Measurements from ENCODE around the gene FAM13B. TPM values are rescaled to one million over a fixed set of nuclear protein-coding genes. Genes with fewer than 3 reads are reported as not detected.

The FAM13B gene
- total and polyA plus RNA-seq, 9 of the 15 experiments (the other 6 are each of a cell fraction or from before 2014, with no cell fraction given): 2.3 to 21.6 (median 14.1) TPM

DNA sequence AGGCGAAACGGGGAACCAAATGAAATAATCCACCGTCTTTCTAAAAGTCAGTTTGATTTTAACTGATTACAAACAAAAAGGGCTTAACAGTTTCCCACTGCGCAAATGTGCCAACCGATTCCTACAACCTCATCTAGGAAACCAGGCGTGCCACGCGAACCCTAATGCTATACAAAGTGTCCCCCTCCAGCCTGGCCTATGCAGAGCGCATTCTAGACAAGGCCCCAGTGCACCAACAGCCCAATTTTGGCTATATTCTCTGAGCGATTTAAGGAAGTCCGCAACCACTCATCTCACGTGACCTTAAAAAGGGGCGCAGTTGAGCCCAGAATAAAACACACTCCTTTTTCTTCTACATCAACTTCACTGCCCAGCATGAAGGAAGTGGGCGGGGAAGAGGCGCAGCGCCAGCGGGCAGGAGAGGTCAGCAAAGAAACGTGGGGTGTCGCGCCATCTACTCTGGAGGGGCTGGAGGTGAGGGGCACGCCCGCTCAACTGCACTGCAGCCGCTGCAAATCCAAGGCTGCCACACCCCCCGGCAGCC lies 779 bp downstream of the FAM13B start (continued):
- no peak for TF ChIP-seq SRSF3 (IDR thresholded peaks at IDR 0.05; ENCODE audit: insufficient read depth, low read length)
- TF ChIP-seq RAD51 (IDR thresholded peaks at IDR 0.05; ENCODE audit: borderline replicate concordance, low read depth): peak; percentile 82
- peak; percentile 84 for TF ChIP-seq SPI1 (IDR thresholded peaks at IDR 0.05; ENCODE audit: borderline replicate concordance, low read depth, low read length)
- TF ChIP-seq, protein P1, sequence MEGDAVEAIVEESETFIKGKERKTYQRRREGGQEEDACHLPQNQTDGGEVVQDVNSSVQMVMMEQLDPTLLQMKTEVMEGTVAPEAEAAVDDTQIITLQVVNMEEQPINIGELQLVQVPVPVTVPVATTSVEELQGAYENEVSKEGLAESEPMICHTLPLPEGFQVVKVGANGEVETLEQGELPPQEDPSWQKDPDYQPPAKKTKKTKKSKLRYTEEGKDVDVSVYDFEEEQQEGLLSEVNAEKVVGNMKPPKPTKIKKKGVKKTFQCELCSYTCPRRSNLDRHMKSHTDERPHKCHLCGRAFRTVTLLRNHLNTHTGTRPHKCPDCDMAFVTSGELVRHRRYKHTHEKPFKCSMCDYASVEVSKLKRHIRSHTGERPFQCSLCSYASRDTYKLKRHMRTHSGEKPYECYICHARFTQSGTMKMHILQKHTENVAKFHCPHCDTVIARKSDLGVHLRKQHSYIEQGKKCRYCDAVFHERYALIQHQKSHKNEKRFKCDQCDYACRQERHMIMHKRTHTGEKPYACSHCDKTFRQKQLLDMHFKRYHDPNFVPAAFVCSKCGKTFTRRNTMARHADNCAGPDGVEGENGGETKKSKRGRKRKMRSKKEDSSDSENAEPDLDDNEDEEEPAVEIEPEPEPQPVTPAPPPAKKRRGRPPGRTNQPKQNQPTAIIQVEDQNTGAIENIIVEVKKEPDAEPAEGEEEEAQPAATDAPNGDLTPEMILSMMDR (IDR thresholded peaks at IDR 0.05 in 2 of 3, conservative IDR thresholded peaks at IDR 0.05 in 1 of 3; ENCODE audit: insufficient read depth in 2 of 3, low read depth in 1 of 3, low read length in 3 of 3): 0 out of 6 replicates have a peak, but pooled peaks of 1 of the 3 experiments have one; percentile 15
- TF ChIP-seq, protein P2, sequence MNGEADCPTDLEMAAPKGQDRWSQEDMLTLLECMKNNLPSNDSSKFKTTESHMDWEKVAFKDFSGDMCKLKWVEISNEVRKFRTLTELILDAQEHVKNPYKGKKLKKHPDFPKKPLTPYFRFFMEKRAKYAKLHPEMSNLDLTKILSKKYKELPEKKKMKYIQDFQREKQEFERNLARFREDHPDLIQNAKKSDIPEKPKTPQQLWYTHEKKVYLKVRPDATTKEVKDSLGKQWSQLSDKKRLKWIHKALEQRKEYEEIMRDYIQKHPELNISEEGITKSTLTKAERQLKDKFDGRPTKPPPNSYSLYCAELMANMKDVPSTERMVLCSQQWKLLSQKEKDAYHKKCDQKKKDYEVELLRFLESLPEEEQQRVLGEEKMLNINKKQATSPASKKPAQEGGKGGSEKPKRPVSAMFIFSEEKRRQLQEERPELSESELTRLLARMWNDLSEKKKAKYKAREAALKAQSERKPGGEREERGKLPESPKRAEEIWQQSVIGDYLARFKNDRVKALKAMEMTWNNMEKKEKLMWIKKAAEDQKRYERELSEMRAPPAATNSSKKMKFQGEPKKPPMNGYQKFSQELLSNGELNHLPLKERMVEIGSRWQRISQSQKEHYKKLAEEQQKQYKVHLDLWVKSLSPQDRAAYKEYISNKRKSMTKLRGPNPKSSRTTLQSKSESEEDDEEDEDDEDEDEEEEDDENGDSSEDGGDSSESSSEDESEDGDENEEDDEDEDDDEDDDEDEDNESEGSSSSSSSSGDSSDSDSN (IDR thresholded peaks at IDR 0.05; ENCODE audit: borderline replicate concordance in 1 of 2, low read depth in 2 of 2, low read length in 2 of 2): 0 out of 4 replicates have a peak, but pooled peaks of 1 of the 2 experiments have one; percentile 19
- no peak for TF ChIP-seq STAG1 (CRISPR knock-in tag; IDR thresholded peaks at IDR 0.05; ENCODE audit: borderline replicate concordance)
- TF ChIP-seq, protein P3, sequence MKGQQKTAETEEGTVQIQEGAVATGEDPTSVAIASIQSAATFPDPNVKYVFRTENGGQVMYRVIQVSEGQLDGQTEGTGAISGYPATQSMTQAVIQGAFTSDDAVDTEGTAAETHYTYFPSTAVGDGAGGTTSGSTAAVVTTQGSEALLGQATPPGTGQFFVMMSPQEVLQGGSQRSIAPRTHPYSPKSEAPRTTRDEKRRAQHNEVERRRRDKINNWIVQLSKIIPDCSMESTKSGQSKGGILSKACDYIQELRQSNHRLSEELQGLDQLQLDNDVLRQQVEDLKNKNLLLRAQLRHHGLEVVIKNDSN (CRISPR knock-in tag; IDR thresholded peaks at IDR 0.05): peak; percentile 82
- peak; percentile 13; the same call in 1 of the 2 replicates for TF ChIP-seq LCOR (CRISPR knock-in tag; IDR thresholded peaks at IDR 0.05)
- TF ChIP-seq ZSCAN29 (IDR thresholded peaks at IDR 0.05): no peak
- TF ChIP-seq, protein P4, sequence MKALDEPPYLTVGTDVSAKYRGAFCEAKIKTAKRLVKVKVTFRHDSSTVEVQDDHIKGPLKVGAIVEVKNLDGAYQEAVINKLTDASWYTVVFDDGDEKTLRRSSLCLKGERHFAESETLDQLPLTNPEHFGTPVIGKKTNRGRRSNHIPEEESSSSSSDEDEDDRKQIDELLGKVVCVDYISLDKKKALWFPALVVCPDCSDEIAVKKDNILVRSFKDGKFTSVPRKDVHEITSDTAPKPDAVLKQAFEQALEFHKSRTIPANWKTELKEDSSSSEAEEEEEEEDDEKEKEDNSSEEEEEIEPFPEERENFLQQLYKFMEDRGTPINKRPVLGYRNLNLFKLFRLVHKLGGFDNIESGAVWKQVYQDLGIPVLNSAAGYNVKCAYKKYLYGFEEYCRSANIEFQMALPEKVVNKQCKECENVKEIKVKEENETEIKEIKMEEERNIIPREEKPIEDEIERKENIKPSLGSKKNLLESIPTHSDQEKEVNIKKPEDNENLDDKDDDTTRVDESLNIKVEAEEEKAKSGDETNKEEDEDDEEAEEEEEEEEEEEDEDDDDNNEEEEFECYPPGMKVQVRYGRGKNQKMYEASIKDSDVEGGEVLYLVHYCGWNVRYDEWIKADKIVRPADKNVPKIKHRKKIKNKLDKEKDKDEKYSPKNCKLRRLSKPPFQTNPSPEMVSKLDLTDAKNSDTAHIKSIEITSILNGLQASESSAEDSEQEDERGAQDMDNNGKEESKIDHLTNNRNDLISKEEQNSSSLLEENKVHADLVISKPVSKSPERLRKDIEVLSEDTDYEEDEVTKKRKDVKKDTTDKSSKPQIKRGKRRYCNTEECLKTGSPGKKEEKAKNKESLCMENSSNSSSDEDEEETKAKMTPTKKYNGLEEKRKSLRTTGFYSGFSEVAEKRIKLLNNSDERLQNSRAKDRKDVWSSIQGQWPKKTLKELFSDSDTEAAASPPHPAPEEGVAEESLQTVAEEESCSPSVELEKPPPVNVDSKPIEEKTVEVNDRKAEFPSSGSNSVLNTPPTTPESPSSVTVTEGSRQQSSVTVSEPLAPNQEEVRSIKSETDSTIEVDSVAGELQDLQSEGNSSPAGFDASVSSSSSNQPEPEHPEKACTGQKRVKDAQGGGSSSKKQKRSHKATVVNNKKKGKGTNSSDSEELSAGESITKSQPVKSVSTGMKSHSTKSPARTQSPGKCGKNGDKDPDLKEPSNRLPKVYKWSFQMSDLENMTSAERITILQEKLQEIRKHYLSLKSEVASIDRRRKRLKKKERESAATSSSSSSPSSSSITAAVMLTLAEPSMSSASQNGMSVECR (CRISPR knock-in tag; IDR thresholded peaks at IDR 0.05): peak; percentile 88
- no peak for TF ChIP-seq SNIP1 (IDR thresholded peaks at IDR 0.05; ENCODE audit: low read depth)
- TF ChIP-seq, protein P5, sequence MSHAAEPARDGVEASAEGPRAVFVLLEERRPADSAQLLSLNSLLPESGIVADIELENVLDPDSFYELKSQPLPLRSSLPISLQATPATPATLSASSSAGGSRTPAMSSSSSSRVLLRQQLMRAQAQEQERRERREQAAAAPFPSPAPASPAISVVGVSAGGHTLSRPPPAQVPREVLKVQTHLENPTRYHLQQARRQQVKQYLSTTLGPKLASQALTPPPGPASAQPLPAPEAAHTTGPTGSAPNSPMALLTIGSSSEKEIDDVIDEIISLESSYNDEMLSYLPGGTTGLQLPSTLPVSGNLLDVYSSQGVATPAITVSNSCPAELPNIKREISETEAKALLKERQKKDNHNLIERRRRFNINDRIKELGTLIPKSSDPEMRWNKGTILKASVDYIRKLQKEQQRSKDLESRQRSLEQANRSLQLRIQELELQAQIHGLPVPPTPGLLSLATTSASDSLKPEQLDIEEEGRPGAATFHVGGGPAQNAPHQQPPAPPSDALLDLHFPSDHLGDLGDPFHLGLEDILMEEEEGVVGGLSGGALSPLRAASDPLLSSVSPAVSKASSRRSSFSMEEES (CRISPR knock-in tag; IDR thresholded peaks at IDR 0.05): peak; percentile 96
- peak; percentile 1; the same call in 1 of the 2 replicates for TF ChIP-seq SP1 (CRISPR knock-in tag; IDR thresholded peaks at IDR 0.05)
